Pancreas (tissue), 10 donors: ENCODE results near the gene HABP2. TPM values are rescaled to one million over a fixed set of nuclear protein-coding genes. Genes with fewer than 3 reads are reported as not detected.

Source experiments
- ATAC-seq, 4 donors: fragments of 200-7000 bp; cut with Tn5 transposase; one replicate each; pipeline versions ENCODE4 v1.8.0 to v1.9.1; 2020; ENCODE audit warnings: mild to moderate bottlenecking in 4 of 4, moderate library complexity in 4 of 4
- DNase-seq, 6 donors: peaks; one replicate each; pipeline ENCODE4 v3.0.0-alpha.2; 2020
- FAIRE-seq: peaks from 2 replicates; lab custom pipeline; 2012; peaks lifted over from hg19 to GRCh38; lab: Jason Lieb, UNC
- H3K27ac ChIP-seq, 4 donors: fragments of 200-600 bp; sonication (generic); 1 replicate in 3 of 4; 2 replicates in 1 of 4; pipeline versions ENCODE4 v1.5.0 to v1.8.0; 2020
- H3K27me3 ChIP-seq, 4 donors: fragments of 200-600 bp; one replicate each; pipeline ENCODE4 v1.8.0; 2021
- H3K36me3 ChIP-seq, 3 donors: fragments of 200-600 bp; sonication (generic) in 1 of 3; one replicate each; pipeline versions ENCODE4 v1.5.0 to v1.8.0; 2020 to 2021
- H3K4me1 ChIP-seq, 3 donors: fragments of 200-600 bp; one replicate each; pipeline ENCODE4 v1.8.0; 2021
- H3K4me3 ChIP-seq, 4 donors: fragments of 200-600 bp; sonication (generic) in 2 of 4; one replicate each; pipeline versions ENCODE4 v1.5.0 to v1.8.0; 2020 to 2021
- H3K9me3 ChIP-seq, 4 donors: fragments of 200-600 bp; one replicate each; pipeline ENCODE4 v1.8.0; 2021
- WGBS, 2 donors: extraction: QIAGEN DNeasy Blood & Tissue Kit; methylation state at CpG; one replicate each; pipeline ENCODE4 v1.1.7; 2013; 5-methylcytosine and 5-hydroxymethylcytosine counted together
- intact Hi-C, 3 donors: fragments of 100-400 bp; cut with DNase I; formaldehyde crosslinking; loops; one replicate each; pipeline versions ENCODE4 v1.11.1 to v1.14.2; 2022
- polyA plus RNA-seq, 2 donors: library from polyadenylated mRNA; stranded (reverse); fragments of 200-250 nt; gene quantifications; one replicate each; pipeline ENCODE4 v1.2.3, GENCODE V29; 2013
- total RNA-seq, 6 donors: library from RNA; stranded (reverse); fragmentation: NEBNext Ultra II Directional in 4 of 6; extraction: Animal tissue kit (Norgen Biotek cat#: 25700) in 4 of 6; gene quantifications; one replicate each; pipeline versions ENCODE4 v1.2.1 to v1.2.4, GENCODE V29; 2021 to 2023
- TF ChIP-seq, protein P1 (sequence below), 4 donors: fragments of 200-600 bp; sonication (generic) in 3 of 4; IDR thresholded peaks; one replicate each; pipeline versions ENCODE4 v1.5.0 to v1.8.0; 2021; ENCODE audit warnings: antibody characterized with exemption in 4 of 4
- donor health status: healthy with polysubstance abuse.
- donor health status: DM: no; HTN: no; CAD: no; lungs with moderate emphysema.
- donor health status: DM: no; HTN: no; CAD: no.
- donor health status: control.
- donor health status: control.
- donor health status: Bipolar disorder and iron deficiency.
- donor health status: DM: yes; HTN: yes; CAD: no.
- donor health status: DM: no; HTN: no; CAD: no.
- donor health status: DM: no; HTN: no; CAD: no.
- donor health status: DM: yes; HTN: yes; CAD: no.

The HABP2 gene
- total and polyA plus RNA-seq, 8 donors: 8.8 to 51.7 (median 14.0) TPM

- no peak for FAIRE-seq
- no peaks in the 10 kb centered on the region for H3K27me3 ChIP-seq
- DNase-seq: no peak
- no peak overlapping the region for H3K27ac ChIP-seq
- no peak overlapping the region for H3K4me3 ChIP-seq
- ATAC-seq: no peak
- H3K9me3 ChIP-seq: no peaks in the 10 kb centered on the region
- WGBS, 2 donors: 84 to 91% methylated on average over 6 of the region's 6 CpGs
- TF ChIP-seq, protein P1, sequence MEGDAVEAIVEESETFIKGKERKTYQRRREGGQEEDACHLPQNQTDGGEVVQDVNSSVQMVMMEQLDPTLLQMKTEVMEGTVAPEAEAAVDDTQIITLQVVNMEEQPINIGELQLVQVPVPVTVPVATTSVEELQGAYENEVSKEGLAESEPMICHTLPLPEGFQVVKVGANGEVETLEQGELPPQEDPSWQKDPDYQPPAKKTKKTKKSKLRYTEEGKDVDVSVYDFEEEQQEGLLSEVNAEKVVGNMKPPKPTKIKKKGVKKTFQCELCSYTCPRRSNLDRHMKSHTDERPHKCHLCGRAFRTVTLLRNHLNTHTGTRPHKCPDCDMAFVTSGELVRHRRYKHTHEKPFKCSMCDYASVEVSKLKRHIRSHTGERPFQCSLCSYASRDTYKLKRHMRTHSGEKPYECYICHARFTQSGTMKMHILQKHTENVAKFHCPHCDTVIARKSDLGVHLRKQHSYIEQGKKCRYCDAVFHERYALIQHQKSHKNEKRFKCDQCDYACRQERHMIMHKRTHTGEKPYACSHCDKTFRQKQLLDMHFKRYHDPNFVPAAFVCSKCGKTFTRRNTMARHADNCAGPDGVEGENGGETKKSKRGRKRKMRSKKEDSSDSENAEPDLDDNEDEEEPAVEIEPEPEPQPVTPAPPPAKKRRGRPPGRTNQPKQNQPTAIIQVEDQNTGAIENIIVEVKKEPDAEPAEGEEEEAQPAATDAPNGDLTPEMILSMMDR (IDR thresholded peaks at IDR 0.05): no peak
- no peaks in the 10 kb centered on the region for H3K4me1 ChIP-seq
- H3K36me3 ChIP-seq: no peaks in the 10 kb centered on the region
- intact Hi-C loops: no loop called here
Measured at GRCh38 chr10:113533801-113534200, 19.1 kb upstream of the HABP2 start.

GRCh38 chr10:113534423-113534822 lies 18.4 kb upstream of the HABP2 start:
- Histone ChIP-seq H3K36me3 (no peaks in the 10 kb centered on the region), H3K27me3 (no peaks in the 10 kb centered on the region), H3K4me1 (no peaks in the 10 kb centered on the region), H3K4me3 (no peak overlapping the region), H3K27ac (no peak overlapping the region), H3K9me3 (no peaks in the 10 kb centered on the region)
- DNase-seq (no peak), ATAC-seq (no peak), FAIRE-seq (no peak)
- intact Hi-C loops: no loop called here
- TF ChIP-seq, protein P1 (IDR thresholded peaks at IDR 0.05): no peak
- WGBS, 2 donors: 91 to 93% methylated on average over 4 of the region's 4 CpGs

- peaks cover 6 to 8% (median 7%) of the 10 kb centered on the region in 3 donors for H3K4me1 ChIP-seq
- no peak overlapping the region for H3K4me3 ChIP-seq
- intact Hi-C loops: no loop called here
- no peaks in the 10 kb centered on the region for H3K36me3 ChIP-seq
- 87 to 89% methylated on average over 3 of the region's 3 CpGs for WGBS, 2 donors
- no peak for ATAC-seq
- H3K27ac ChIP-seq: no peak overlapping the region
- TF ChIP-seq, protein P1 (IDR thresholded peaks at IDR 0.05): no peak
- no peaks in the 10 kb centered on the region for H3K9me3 ChIP-seq
- no peak for FAIRE-seq
- H3K27me3 ChIP-seq: no peaks in the 10 kb centered on the region
- DNase-seq: no peak
Measured at GRCh38 chr10:113537672-113538071, 15.2 kb upstream of the HABP2 start.

GRCh38 chr10:113538151-113538550 lies 14.7 kb upstream of the HABP2 start:
- TF ChIP-seq, protein P1 (IDR thresholded peaks at IDR 0.05): no peak
- no peak for DNase-seq
- FAIRE-seq: no peak
- intact Hi-C loops: no loop called here
- Histone ChIP-seq H3K4me3 (no peak overlapping the region), H3K4me1 (peaks cover 6 to 8% (median 7%) of the 10 kb centered on the region in 3 donors), H3K27me3 (no peaks in the 10 kb centered on the region), H3K9me3 (no peaks in the 10 kb centered on the region), H3K27ac (no peak overlapping the region), H3K36me3 (no peaks in the 10 kb centered on the region)
- 89% methylated on average over 1 of the region's 1 CpG for WGBS, 2 donors
- no peak for ATAC-seq

- Histone ChIP-seq H3K36me3 (no peaks in the 10 kb centered on the region), H3K9me3 (no peaks in the 10 kb centered on the region), H3K27ac (no peak overlapping the region), H3K27me3 (no peaks in the 10 kb centered on the region), H3K4me3 (no peak overlapping the region), H3K4me1 (peaks cover 6 to 8% (median 7%) of the 10 kb centered on the region in 3 donors)
- intact Hi-C loops: no loop called here
- TF ChIP-seq, protein P1 (IDR thresholded peaks at IDR 0.05): no peak
- WGBS, 2 donors: 68 to 70% methylated on average over 7 of the region's 7 CpGs
- FAIRE-seq (no peak), ATAC-seq (peak in 2 of 4 donors; percentile 23 to 65), DNase-seq (no peak)
Measured at GRCh38 chr10:113539789-113540188, 13.1 kb upstream of the HABP2 start.
